HCT116 (cell line): ENCODE results near the gene RPS2. TPM values are rescaled to one million over a fixed set of nuclear protein-coding genes. Genes with fewer than 3 reads are reported as not detected.

Experiments
- ATAC-seq: fragments of 200-7000 bp; cut with Tn5 transposase; 2 replicates; pipeline ENCODE4 v1.9.1; 2020; ENCODE audit warnings: mild to moderate bottlenecking, moderate library complexity
- BruUV-seq: library from RNA; stranded (reverse); fragments of 400-500 nt; replicated peaks from 2 replicates; lab custom pipeline; 2021; lab: Mats Ljungman, UMichigan
- CTCF ChIA-PET: fragments of 300-600 bp; sonication (Branson Sonifier 250); formaldehyde crosslinking; loops from one replicate; lab custom pipeline; 2021; ENCODE audit warnings: antibody characterized with exemption; lab: Charles Lee
- POLR2A ChIA-PET: fragments of 300-600, 350-600 bp; sonication (Branson Sonifier 250); formaldehyde crosslinking; loops from one replicate; lab custom pipeline; 2021; ENCODE audit warnings: antibody characterized with exemption; lab: Charles Lee
- RAD21 ChIA-PET, 2 experiments: fragments of 300-600 bp; sonication (Branson Sonifier 250); formaldehyde crosslinking; loops; one replicate each; lab custom pipeline; 2023; ENCODE audit warnings: low total read pairs in 2 of 2; ENCODE audit not compliant: uncharacterized antibody in 2 of 2, unreplicated experiment in 2 of 2, low non-redundant PET in 1 of 2; lab: Charles Lee
- DNase-seq: peaks from one replicate; pipeline ENCODE4 v3.0.0-alpha.2; 2010; ENCODE audit warnings: low read depth, low spot score
- H2AFZ ChIP-seq: fragments of 200-600 bp; shearing (Covaris generic), sonication (generic); 2 replicates; pipeline ENCODE4 v1.6.1; 2017; ENCODE audit warnings: low read depth, mixed run types, mixed read lengths, antibody characterized with exemption, low read length; ENCODE audit not compliant: poor library complexity, severe bottlenecking
- H3K27ac ChIP-seq: 2 replicates; pipeline ENCODE4 v1.5.1; 2012; ENCODE audit warnings: low read depth, low read length
- H3K27me3 ChIP-seq: fragments of 200-600 bp; sonication (generic); 2 replicates; pipeline ENCODE4 v1.6.1; 2016; ENCODE audit warnings: mixed run types, low read length, mixed read lengths; ENCODE audit not compliant: insufficient read depth
- H3K36me3 ChIP-seq, 2 experiments: fragments of 200-500 bp in 1 of 2; fragments of 200-600 bp in 1 of 2; sonication (Bioruptor generic) in 1 of 2; sonication (generic) in 1 of 2; 2 replicates each; pipeline versions ENCODE4 v1.5.1 to v1.6.1; 2014 to 2016; ENCODE audit warnings: low read length in 2 of 2, inconsistent platforms in 1 of 2, mixed read lengths in 1 of 2, mixed run types in 1 of 2; ENCODE audit not compliant: insufficient read depth in 2 of 2, control insufficient read depth in 1 of 2
- H3K4me1 ChIP-seq, 2 experiments: fragments of 200-600 bp in 1 of 2; sonication (generic) in 1 of 2; 2 replicates each; pipeline versions ENCODE4 v1.5.1 to v1.6.1; 2012 to 2017; ENCODE audit warnings: low read length in 2 of 2, inconsistent platforms in 1 of 2, mild to moderate bottlenecking in 1 of 2, mixed read lengths in 1 of 2, mixed run types in 1 of 2, moderate library complexity in 1 of 2; ENCODE audit not compliant: insufficient read depth in 2 of 2, control insufficient read depth in 1 of 2
- H3K4me2 ChIP-seq: fragments of 200-600 bp; sonication (generic); 2 replicates; pipeline ENCODE4 v1.6.1; 2017; ENCODE audit warnings: mixed run types, low read length, mixed read lengths
- H3K4me3 ChIP-seq, 2 experiments: fragments of 200-600 bp in 1 of 2; sonication (generic) in 1 of 2; replicated peaks in 1 of 2; 2 replicates each; pipeline ENCODE4 v1.5.1; 2011 to 2016; ENCODE audit warnings: low read length in 2 of 2, control low read depth in 1 of 2, low read depth in 1 of 2, mild to moderate bottlenecking in 1 of 2, mixed read lengths in 1 of 2, mixed run types in 1 of 2
- H3K79me2 ChIP-seq: fragments of 200-600 bp; sonication (generic); 2 replicates; pipeline ENCODE4 v1.6.1; 2017; ENCODE audit warnings: mild to moderate bottlenecking, mixed run types, low read length, moderate library complexity, mixed read lengths; ENCODE audit not compliant: insufficient read depth
- H3K9ac ChIP-seq: fragments of 200-600 bp; sonication (generic); 2 replicates; pipeline ENCODE4 v1.6.1; 2016; ENCODE audit warnings: low read length, mixed read lengths
- H3K9me2 ChIP-seq: fragments of 200-600 bp; sonication (generic), shearing (Covaris generic); 2 replicates; pipeline ENCODE4 v1.6.1; 2017; ENCODE audit warnings: mixed run types, mild to moderate bottlenecking, moderate library complexity; ENCODE audit not compliant: insufficient read depth
- H3K9me3 ChIP-seq, 2 experiments: fragments of 200-500 bp in 1 of 2; fragments of 200-600 bp in 1 of 2; sonication (Bioruptor generic) in 1 of 2; sonication (generic) in 1 of 2; 2 replicates each; pipeline ENCODE4 v1.6.1; 2014 to 2017; ENCODE audit warnings: low read length in 2 of 2, mixed read lengths in 2 of 2, inconsistent platforms in 1 of 2, low read depth in 1 of 2, mild to moderate bottlenecking in 1 of 2, mixed run types in 1 of 2, moderate library complexity in 1 of 2; ENCODE audit not compliant: control insufficient read depth in 1 of 2, insufficient read depth in 1 of 2
- H4K20me1 ChIP-seq: fragments of 200-600 bp; sonication (generic), shearing (Covaris generic); 2 replicates; pipeline ENCODE4 v1.6.1; 2017; ENCODE audit warnings: mixed run types, mild to moderate bottlenecking, moderate library complexity; ENCODE audit not compliant: insufficient read depth
- ATF3 ChIP-seq: IDR thresholded peaks from 2 replicates; pipeline ENCODE4 v1.6.1; 2012
- CBX3 ChIP-seq: IDR thresholded peaks from 2 replicates; pipeline ENCODE4 v1.6.1; 2012; ENCODE audit warnings: low read depth
- CTCF ChIP-seq, 3 experiments: fragments of 200-600 bp in 1 of 3; sonication (generic) in 1 of 3; IDR thresholded peaks in 2 of 3; conservative IDR thresholded peaks in 1 of 3; 2 replicates each; pipeline ENCODE4 v1.5.1; 2012 to 2017; ENCODE audit warnings: low read depth in 2 of 3, low read length in 2 of 3, antibody characterized with exemption in 1 of 3, borderline replicate concordance in 1 of 3, control low read depth in 1 of 3, mild to moderate bottlenecking in 1 of 3, mixed read lengths in 1 of 3, mixed run types in 1 of 3, moderate library complexity in 1 of 3; ENCODE audit not compliant: insufficient read depth in 1 of 3
- ELF1 ChIP-seq: IDR thresholded peaks from 2 replicates; pipeline ENCODE4 v1.6.1; 2012; ENCODE audit warnings: low read depth, borderline replicate concordance
- EZH2 ChIP-seq: fragments of 200-600 bp; sonication (generic); IDR thresholded peaks from 2 replicates; pipeline ENCODE4 v1.6.1; 2017; ENCODE audit warnings: antibody characterized with exemption, mixed run types
- EZH2phosphoT487 ChIP-seq: fragments of 200-600 bp; IDR thresholded peaks from 2 replicates; pipeline ENCODE4 v1.6.1; 2018; ENCODE audit warnings: antibody characterized with exemption, borderline replicate concordance
- FOSL1 ChIP-seq: IDR thresholded peaks from 2 replicates; pipeline ENCODE4 v1.6.1; 2012; ENCODE audit warnings: low read depth
- JUND ChIP-seq: IDR thresholded peaks from 2 replicates; pipeline ENCODE4 v1.6.1; 2012
- POLR2AphosphoS5 ChIP-seq: IDR thresholded peaks from 2 replicates; pipeline ENCODE4 v1.6.1; 2011; ENCODE audit warnings: mild to moderate bottlenecking, low read depth, low read length, moderate library complexity
- RAD21 ChIP-seq: IDR thresholded peaks from 2 replicates; pipeline ENCODE4 v1.6.1; 2012; ENCODE audit warnings: low read depth, mild to moderate bottlenecking
- REST ChIP-seq: IDR thresholded peaks from 2 replicates; pipeline ENCODE4 v1.6.1; 2012; ENCODE audit warnings: low read depth
- SRF ChIP-seq: IDR thresholded peaks from 2 replicates; pipeline ENCODE4 v1.6.1; 2012; ENCODE audit warnings: low read depth
- YY1 ChIP-seq: IDR thresholded peaks from 2 replicates; pipeline ENCODE4 v1.6.1; 2011; ENCODE audit warnings: low read length, low read depth, moderate library complexity, mild to moderate bottlenecking; ENCODE audit not compliant: insufficient replicate concordance; ENCODE audit errors: extremely low read depth
- ZBTB33 ChIP-seq: IDR thresholded peaks from 2 replicates; pipeline ENCODE4 v1.6.1; 2011; ENCODE audit warnings: mild to moderate bottlenecking, low read length, moderate library complexity; ENCODE audit not compliant: insufficient replicate concordance; ENCODE audit errors: extremely low read depth
- intact Hi-C: fragments of 100-400 bp; cut with micrococcal nuclease; formaldehyde crosslinking; loops from 2 replicates; pipeline ENCODE4 v1.10.0; 2022
- total RNA-seq: library from RNA; stranded (reverse); gene quantifications from one replicate; pipeline ENCODE4 v1.2.1, GENCODE V29; 2021; ENCODE audit not compliant: unreplicated experiment

Gene RPS2
- total RNA-seq, 1 experiment from 2014 or later, result 6,265 TPM

GRCh38 chr16:1945559-1946391 lies 18.9 kb downstream of the RPS2 start:
- DNase-seq (no peak), ATAC-seq (no peak)
- no peaks in the 10 kb centered on the region for H3K36me3 ChIP-seq
- peaks cover 14 to 26% of the 10 kb centered on the region in 2 experiments for H3K4me1 ChIP-seq
- no peak overlapping the region for H3K27ac ChIP-seq
- no peaks in the 10 kb centered on the region for H4K20me1 ChIP-seq
- no peaks in the 10 kb centered on the region for H3K79me2 ChIP-seq
- BruUV-seq, result no TSS peak
- H3K27me3 ChIP-seq, result no peaks in the 10 kb centered on the region
- no peak overlapping the region for H2AFZ ChIP-seq
- ChIA-PET RAD21 (no interaction called here), POLR2A (interaction anchor here (0.9 to 2.4 kb wide), 2 partner anchors 19 kb away, joined by 3 to 7 read pairs; partner anchors contain the start of gene RPS2), CTCF (no interaction called here)
- H3K9me3 ChIP-seq, result no peaks in the 10 kb centered on the region
- no peak overlapping the region for H3K4me3 ChIP-seq
- no peaks in the 10 kb centered on the region for H3K9me2 ChIP-seq
- intact Hi-C loops, result no loop called here
- H3K9ac ChIP-seq, result no peak overlapping the region
- TF ChIP-seq YY1 (no peak), RAD21 (no peak), ELF1 (no peak), EZH2 (no peak), EZH2phosphoT487 (no peak), ATF3 (no peak), CBX3 (no peak), REST (no peak), CTCF (IDR thresholded peaks at IDR 0.05 in 2 of 3, conservative IDR thresholded peaks at IDR 0.05 in 1 of 3; ENCODE audit: borderline replicate concordance in 1 of 3, insufficient read depth in 1 of 3, low read depth in 2 of 3, low read length in 2 of 3) (no peak), POLR2AphosphoS5 (no peak), ZBTB33 (no peak), SRF (no peak), JUND (no peak), FOSL1 (no peak)
- no peak overlapping the region for H3K4me2 ChIP-seq
